ENCODE results near the gene PTPN6. TPM values are rescaled to one million over a fixed set of nuclear protein-coding genes. Genes with fewer than 3 reads are reported as not detected.

PTPN6 gene
- total RNA-seq, 1 experiment from 2014 or later: 19.8 TPM

DNA sequence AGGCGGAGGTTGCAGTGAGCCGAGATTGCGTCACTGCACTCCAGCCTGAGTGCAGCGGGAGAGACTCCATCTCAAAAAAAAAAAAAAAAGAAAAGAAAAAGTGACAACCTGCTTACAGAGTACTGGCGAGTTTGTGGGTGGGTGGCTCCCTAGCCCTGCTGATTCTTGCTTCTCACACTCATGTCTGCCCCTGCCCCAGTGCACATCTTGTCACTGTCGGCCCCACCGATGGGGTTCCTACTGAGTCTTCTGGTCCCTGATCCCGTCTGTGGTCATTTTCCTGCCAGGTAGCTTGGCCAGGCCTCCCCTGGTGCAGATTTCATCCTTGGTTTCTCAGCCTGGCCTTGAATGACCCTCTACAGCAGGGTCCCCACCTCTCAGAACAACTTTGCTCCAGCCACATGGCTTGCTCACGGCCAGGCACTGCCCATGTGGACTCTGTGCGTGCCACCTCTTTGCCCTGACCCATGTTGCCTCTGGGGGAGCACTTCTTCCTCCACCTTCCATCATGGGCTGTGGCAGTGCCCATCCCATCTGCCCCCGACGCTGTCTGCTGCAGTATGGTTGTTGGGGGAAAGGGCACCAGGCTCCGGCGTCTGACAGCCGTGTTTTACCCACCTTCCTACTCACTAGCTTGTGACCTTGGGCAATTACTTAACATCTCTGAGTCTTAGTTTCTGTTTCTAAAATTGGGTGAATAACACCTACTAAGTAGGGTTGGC is 2.1 kb upstream of the PTPN6 start:
- Histone ChIP-seq H3K4ac (ENCODE audit: low read depth, low read length) (no peak overlapping the region), H2BK12ac (ENCODE audit: insufficient read length, low read depth, low read length) (no peak overlapping the region), H2AFZ (ENCODE audit: low read length) (no peak overlapping the region), H4K91ac (ENCODE audit: insufficient read length, low read depth, low read length) (no peak overlapping the region), H3K23ac (ENCODE audit: insufficient read length, low read depth, low read length) (no peak overlapping the region), H3K79me1 (ENCODE audit: insufficient read depth, low read depth, low read length, poor library complexity, severe bottlenecking) (no peaks in the 10 kb centered on the region), H3K56ac (ENCODE audit: insufficient read length, low read depth, low read length) (no peak overlapping the region), H2BK5ac (ENCODE audit: insufficient read length, low read length) (no peak overlapping the region), H3K9me3 (ENCODE audit: control insufficient read depth, low read depth, low read length) (no peaks in the 10 kb centered on the region), H2BK120ac (ENCODE audit: low read depth, low read length, poor library complexity, severe bottlenecking) (no peak overlapping the region), H2BK15ac (ENCODE audit: low read depth, low read length) (no peak overlapping the region), H4K20me1 (ENCODE audit: control insufficient read depth, insufficient read depth, insufficient read length) (peaks cover 2% of the 10 kb centered on the region), H3K18ac (ENCODE audit: insufficient read length, low read depth, low read length) (no peak overlapping the region), H3K27me3 (ENCODE audit: insufficient read depth, low read length) (no peaks in the 10 kb centered on the region), H3K14ac (ENCODE audit: insufficient read depth, low read length) (no peak overlapping the region; the same call in 1 of the 2 replicates), H2BK20ac (ENCODE audit: low read depth, low read length, poor library complexity, severe bottlenecking) (no peak overlapping the region), H3K4me2 (ENCODE audit: insufficient read depth, insufficient read length, low read length) (no peak overlapping the region), H4K8ac (replicated peaks; ENCODE audit: insufficient read length, low read depth, low read length) (no peak overlapping the region), H3K23me2 (ENCODE audit: insufficient read length, low read depth, low read length, poor library complexity, severe bottlenecking) (peaks cover 14% of the 10 kb centered on the region), H2AK5ac (ENCODE audit: insufficient read length, low read length) (no peak overlapping the region), H3T11ph (ENCODE audit: low read length) (no peak overlapping the region), H3K4me1 (ENCODE audit: insufficient read depth, low read length) (peaks cover 6% of the 10 kb centered on the region; the same call in 1 of the 2 replicates), H3K9ac (ENCODE audit: extremely low read depth, insufficient read length, low read length) (no peak overlapping the region), H4K5ac (ENCODE audit: insufficient read length, low read depth, low read length) (no peak overlapping the region), H3K27ac (ENCODE audit: insufficient read length, low read depth, low read length) (no peak overlapping the region), H3K79me2 (ENCODE audit: insufficient read depth, low read length) (no peaks in the 10 kb centered on the region)
- Mint-ChIP-seq H3K4me1 (peaks cover 37 to 47% of the 10 kb centered on the region in 2 experiments), H3K27me3 (ENCODE audit: low read depth) (peaks cover 2% of the 10 kb centered on the region), H3K27ac (peak overlapping the region in 2 of 3 experiments; percentile 44 to 68; a peak in 3 of 7 replicates), H3K36me3 (ENCODE audit: insufficient read depth in 1 of 3, low read depth in 3 of 3) (peaks cover 3 to 6% (median 5%) of the 10 kb centered on the region in 3 experiments; a peak in 3 of 7 replicates), H3K4me3 (peak overlapping the region in 1 of 2 experiments; percentile 15; a peak in 2 of 5 replicates), H3K9me3 (no peaks in the 10 kb centered on the region)
- TF ChIP-seq, protein P1, sequence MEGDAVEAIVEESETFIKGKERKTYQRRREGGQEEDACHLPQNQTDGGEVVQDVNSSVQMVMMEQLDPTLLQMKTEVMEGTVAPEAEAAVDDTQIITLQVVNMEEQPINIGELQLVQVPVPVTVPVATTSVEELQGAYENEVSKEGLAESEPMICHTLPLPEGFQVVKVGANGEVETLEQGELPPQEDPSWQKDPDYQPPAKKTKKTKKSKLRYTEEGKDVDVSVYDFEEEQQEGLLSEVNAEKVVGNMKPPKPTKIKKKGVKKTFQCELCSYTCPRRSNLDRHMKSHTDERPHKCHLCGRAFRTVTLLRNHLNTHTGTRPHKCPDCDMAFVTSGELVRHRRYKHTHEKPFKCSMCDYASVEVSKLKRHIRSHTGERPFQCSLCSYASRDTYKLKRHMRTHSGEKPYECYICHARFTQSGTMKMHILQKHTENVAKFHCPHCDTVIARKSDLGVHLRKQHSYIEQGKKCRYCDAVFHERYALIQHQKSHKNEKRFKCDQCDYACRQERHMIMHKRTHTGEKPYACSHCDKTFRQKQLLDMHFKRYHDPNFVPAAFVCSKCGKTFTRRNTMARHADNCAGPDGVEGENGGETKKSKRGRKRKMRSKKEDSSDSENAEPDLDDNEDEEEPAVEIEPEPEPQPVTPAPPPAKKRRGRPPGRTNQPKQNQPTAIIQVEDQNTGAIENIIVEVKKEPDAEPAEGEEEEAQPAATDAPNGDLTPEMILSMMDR (conservative IDR thresholded peaks at IDR 0.05): peak; percentile 21; the same call in 1 of the 3 replicates
- DNase-seq: no peak
- no CpG with 5 or more reads among the region's 15 CpGs for WGBS (ENCODE audit: extremely low coverage, insufficient read length, low lambda C conversion rate)

Data from H9 (cell line).